Neural progenitor cell (in vitro differentiated cells): Measurements from ENCODE around the gene LRRC51.

ENCODE experiments used
- CTCF ChIP-seq: fragments of 200-600 bp; sonication (generic); IDR thresholded peaks from 2 replicates; pipeline ENCODE4 v1.5.1; 2017; ENCODE audit warnings: antibody characterized with exemption, mild to moderate bottlenecking
- EZH2phosphoT487 ChIP-seq: fragments of 200-600 bp; sonication (generic); IDR thresholded peaks from 2 replicates; pipeline ENCODE4 v1.6.1; 2017; ENCODE audit warnings: antibody characterized with exemption

- TF ChIP-seq CTCF (no peak), EZH2phosphoT487 (no peak)
These were observed 60.0 kb downstream of the LRRC51 start for GRCh38 chr11:72140661-72141060.
